Limb (tissue), 2 donors: ENCODE results near the gene ELL2.
A peak's percentile ranks its signal among the peaks of the same experiment; 100 is the strongest.
"Not testable (repeated sequence)": the region's sequence is repeated elsewhere in the genome, so short reads cannot be mapped to it uniquely, and the experiment has no call there.

ENCODE experiments used
- DNase-seq, 2 donors: peaks; one replicate each; pipeline ENCODE4 v3.0.0-alpha.2; 2016; ENCODE audit errors: extremely low spot score in 2 of 2

Gene ELL2

DNA sequence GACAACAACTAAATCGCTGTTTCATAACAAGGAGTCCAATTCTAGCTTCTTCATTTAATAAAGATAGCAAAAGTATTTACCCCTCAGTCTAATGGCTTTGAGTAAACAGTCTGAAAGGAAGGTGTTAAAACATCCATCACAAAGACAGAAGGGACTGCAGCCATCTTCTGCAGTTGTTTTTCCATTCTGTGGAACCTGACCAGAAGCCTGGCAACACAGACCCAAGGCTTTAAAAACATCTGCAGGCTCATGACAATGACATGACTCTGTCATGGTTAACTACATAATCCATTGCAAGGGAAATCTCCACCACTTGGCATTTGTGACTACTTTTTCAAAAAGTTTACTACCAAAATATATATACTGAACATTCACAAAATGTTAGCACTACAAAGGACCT is 51.9 kb downstream of the ELL2 start:
- DNase-seq = no peak

DNA sequence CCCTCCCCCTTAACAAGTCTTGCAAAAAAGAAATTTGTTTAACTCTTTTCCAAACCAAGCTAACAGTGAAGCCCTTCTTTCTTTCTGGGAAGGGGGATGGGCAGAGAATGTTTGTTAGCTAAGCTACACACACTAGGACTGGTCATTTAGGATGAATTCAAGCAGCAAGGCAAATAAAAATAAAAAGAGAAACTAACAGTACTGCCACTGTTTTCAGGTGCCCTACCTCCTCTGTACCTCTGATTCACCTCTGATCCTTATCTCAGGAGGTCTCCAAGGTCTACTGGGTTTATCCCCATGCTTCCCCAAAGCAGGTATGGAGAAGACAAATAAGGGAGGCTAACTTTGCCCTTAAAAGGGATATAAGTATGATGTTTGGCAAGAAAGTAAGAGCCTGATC is 52.9 kb downstream of the ELL2 start:
- no peak for DNase-seq

DNA sequence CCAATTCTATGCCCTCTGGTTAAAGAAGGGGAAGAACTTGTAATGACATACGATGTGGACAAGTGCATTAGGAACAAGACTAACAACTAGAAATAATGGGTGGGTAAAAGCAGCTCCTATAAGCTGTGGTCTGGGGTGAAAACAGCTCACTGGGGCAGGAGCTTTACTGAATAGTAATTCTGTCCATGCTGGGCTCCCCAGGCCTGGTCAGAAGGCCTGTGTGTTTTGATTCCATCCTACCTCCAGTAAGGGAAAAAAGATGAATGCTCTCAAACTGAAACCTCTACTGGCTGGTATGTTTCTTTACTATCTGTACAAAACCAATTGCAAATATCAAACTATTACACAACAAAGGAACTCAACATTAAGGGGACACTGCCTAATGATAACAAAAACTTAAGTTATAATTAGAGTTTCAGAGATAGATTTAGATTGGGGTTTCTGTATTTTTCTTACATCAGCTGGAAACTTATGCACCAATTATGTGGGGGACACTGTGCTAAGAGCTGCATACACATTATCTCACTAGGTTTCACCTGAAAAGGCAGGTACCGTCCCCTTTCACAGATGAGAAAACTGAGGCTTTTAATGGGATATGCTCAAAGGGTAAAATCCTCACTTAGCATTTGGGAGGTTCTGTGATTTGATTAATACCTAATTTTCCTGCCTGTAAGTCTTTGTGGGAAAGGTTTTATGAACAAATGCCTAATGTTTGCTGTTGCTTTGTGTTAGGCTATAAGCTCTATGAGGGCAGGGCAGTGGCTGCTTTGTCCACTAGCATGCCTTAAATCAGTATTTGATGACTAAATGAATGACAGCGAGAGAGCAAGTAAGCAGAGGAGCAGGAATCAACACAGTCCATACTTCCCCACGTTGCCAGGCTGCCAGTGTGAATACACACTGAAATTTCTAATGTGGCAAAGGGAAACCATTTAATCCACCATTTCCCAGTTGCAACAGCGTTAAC is 53.6 kb downstream of the ELL2 start:
- no peak for DNase-seq

DNA sequence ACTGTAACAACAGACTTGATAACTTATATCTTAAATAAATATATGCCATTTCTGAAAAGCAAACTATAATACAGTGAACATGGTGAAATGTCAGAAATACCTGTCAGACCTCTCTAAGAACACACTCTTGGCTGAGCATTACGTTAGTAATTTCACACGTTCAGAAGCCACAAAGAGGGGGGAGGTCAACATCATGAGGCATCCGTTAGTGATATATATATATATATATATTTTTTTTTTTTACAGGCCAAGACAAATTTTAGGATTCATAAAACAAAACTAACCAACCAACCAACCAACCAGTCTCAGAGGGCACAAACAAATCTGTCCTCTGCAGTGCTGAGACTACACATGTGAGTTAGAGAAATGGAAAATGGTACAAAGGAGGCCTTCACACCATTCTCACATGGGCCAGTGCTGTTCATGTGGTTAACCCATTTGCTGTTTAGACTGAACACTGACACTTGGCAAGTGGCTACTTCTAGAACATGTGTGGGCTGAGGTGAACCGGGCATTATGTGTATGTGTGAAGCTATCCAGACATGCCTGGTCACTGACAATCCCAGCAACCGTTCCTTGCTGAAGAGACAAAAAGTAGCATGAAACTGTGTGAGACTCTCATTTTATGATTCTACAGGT is 54.5 kb downstream of the ELL2 start:
- no peak for DNase-seq

DNA sequence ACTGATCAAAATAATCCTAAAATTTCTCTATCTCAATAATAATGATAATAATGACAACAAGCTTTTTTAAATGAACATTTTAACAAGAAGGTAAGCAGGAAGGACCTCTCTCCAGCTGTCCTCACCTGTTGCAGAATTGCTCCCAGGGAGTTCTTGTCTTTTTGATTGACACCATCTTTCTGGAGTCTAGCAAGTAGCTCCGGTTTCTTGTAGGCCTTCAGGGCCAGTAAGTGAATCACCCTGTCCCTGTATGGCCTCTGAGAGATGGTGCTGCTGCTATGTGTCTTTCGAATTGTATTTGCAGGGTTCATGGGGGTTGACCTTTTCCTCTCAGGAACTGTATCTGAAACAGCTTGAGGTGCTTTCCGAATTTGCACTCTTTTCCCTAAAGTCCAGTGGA is 55.3 kb downstream of the ELL2 start:
- DNase-seq = not testable (repeated sequence)

DNA sequence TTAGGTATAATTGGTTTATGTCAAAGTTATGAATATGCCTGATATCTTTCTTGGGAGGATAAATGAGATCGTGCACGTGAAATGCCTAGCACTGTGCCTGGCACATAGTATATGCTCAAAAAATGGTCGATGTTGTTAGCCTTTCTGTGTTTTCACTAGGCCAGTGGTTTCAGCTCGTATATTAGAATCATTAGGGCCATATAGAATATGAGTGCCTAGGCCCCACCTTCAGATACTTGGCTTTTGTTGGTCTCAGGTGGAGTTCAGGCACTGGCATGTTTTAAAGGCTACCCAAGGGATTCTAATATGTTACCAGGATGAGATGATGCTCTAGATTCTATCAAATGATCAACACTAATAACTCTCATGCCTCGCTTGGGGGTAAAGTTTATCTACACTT is 56.8 kb downstream of the ELL2 start:
- DNase-seq = no peak

DNA sequence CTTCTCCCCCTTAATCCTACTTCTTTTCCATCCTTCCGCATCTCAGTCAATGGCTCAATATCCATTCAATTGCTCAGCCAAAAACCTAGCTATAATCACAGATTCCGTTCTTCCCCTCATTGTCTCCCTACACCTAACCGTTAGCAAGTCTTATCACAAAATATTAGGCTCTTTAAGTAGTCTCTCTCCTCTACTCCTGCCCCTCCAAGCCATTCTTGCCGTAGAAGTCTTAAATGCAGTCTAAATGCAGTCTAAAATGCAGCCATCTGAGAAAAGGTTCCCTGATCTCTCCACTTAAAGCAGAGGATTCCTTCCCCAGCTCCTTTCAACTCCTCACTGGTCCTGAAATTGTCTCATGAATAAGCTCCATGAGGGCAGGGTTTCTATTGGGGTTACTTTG is 57.8 kb downstream of the ELL2 start:
- DNase-seq = no peak

DNA sequence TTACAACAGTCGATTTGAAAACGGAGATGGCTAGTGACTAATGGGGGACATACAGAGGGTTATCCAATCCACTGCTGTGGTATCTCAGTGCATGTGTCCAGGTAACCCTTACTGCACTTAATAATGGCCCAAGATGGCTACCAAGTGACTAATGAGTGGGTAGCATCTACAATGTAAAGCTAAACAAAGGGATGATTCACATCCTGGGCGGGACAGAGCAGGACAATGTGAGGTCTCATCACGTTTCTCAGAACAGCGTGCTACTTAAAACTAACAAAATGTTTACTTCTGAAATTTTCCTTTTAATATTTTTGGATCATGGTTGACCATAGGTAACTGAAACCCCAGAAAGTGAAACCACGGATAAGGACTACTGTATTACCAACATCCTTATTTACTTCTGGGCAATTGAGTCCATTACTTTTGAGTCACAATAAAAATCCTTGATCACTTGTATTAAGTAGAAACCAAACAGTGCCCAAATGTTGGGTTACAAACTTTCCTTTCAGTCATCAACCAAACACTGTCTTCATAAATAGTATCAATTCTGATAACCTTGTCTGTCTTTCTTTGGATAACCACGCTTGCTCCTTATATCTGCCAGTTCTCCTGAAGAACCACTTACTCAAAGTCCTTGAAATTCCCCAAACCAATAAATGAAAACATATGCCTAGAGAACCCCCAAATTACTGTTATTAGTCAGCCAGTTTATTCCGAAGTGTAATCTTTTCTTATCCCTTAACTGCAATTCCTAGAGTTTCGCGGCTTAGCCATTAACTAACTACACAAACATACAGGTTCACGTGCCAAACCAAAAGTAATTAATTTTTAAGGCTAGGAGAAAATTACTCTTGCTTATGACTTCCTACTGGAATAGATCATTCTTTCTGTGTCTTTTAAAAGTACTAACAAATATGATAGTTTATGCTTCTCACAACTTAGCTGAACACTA is 59.7 kb downstream of the ELL2 start:
- DNase-seq = no peak

DNA sequence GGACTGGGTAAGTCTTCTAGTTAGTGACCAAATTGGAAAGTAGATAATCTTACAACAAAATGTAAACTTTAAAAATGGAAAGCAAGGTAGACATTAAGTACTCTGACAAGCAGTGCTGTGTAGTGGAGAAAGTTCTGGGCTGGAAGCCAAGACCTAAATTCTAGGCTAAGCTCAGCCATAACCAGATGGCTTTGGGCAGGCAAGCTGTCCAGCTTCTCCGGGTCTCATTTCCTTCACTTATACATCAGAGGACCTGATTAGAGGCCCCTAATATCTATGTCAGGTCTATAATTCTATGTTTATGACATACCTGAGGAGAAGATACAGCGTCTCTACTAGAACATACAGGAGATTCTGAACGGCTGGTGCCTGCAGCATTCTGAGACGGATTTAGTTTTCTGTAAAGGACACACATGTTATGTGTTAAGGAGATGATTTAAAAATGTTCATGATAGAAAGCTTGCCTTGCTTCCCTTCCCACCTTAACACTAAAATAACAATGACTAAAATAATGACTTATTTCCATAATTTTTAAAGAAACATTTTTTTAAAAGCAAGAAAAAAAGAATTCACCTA is 61.2 kb downstream of the ELL2 start:
- peak in 1 of 2 donors; percentile 80 for DNase-seq

DNA sequence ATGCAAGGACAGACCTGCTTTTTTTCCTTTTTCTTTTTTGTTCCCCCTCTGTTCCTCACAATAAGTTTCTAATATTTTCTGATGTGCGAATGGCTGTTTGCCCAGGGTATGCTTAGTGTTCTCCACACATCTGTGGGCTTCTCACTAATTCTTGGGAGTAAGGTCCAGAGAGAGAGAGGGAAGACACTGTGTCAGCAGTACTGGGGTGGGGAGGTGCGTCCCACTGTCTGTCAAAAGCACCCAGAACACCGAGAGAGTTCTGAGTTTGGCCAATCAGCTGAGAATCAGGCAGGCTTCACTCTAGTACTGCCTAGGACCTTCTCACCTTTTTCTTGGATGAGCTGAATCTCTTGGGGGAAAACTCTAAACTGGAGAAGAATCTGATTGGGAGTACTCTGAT is 61.8 kb downstream of the ELL2 start:
- DNase-seq = no peak

DNA sequence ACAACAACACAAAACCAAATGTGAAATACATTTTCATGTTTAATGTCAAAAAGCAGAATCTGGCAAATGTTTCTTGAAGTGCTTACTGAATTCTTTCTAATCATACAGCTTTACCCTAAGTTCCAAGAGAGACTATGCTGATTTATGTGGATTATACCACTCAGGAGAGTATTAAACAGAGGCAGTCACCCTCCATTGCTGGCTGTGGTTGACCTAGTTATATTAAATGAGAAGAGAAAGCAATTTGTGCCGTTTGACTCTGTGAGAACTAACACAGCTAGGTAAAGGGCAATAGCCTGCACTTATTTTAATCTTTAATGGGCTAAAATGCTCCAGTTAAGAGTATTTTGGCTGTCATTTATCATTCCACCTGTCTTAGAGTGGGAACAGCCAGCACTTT is 62.6 kb downstream of the ELL2 start:
- no peak for DNase-seq

DNA sequence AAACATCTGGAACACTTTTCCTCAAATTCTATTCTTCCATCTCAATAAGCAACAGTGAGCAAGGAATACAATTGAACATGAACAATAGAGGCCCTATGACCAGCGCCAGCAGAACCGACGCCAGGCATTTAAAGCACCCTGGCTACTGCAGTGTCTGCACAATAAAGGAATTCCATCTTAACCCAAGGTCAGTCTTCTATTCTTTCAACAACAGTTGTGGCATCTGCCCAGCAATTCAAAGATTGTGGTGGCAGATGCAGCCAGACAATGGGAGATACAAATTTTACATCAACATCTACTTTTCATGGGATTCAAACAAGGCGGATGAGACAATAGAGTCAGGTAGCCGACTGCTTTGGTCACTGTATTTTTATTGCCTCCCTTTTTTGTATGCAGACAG is 65.9 kb downstream of the ELL2 start:
- no peak for DNase-seq

DNA sequence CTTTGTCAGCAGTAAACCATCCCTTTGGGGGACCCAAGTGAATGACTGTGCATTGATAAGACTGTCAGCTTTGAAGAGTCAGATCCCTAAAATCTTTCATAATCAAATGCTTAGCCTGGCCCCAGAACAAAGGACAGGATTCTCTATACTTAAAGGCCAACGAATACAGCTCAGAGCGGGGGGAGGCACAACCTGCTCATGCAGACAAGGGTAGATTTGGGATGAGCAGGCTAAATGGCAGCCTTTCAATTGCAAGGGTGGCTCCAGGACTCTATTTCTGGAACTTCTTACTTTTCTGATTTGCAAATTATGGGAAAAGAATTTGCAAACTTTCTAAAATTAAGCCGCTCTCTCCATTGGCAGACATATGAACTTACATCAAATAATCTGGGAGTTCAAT is 66.4 kb downstream of the ELL2 start:
- no peak for DNase-seq

DNA sequence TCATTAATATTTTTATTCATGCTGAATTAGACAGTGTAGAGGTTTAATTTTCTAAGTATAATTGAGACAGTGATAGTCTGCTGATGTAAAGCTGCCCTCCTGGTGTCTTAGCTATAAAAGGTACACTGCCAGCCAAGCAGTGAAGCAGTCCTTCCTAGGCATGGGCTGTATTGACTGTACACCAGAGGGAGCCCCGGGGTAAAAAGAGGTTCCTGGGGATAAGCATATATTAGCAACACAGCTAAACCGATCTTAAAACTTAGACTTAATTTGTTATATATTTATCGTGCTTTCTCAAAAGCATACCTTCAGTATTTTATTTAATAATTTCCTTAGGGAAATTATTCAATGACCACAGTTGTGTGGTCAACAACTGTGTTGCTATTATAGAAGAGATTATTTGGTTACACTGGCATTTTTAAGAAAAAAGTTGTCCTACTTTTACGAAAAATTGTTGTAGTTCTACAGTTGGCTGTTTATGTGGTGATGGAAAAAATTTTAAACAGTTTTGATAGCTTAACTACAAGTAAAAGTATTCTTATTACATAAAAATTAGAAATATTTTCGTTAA is 68.8 kb downstream of the ELL2 start:
- DNase-seq = no peak

DNA sequence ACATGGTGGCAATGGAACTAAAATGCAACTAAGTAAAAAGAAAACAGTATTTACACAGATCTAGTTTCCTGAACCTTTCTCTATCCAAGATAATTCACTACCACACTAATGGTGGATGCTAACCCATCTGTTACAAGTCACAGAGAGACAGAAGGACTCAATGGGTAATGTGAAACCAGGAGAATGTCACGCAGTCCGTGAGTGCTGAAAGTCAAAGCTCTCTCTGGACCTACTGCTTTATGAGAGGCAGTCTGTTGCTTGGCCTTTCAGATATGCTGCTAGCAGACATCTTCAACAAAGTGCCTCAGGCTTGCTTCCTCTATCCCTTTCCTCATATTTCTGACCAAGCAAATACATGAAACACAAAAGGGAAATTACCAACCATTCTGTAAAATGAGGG is 70.2 kb downstream of the ELL2 start:
- DNase-seq = no peak

DNA sequence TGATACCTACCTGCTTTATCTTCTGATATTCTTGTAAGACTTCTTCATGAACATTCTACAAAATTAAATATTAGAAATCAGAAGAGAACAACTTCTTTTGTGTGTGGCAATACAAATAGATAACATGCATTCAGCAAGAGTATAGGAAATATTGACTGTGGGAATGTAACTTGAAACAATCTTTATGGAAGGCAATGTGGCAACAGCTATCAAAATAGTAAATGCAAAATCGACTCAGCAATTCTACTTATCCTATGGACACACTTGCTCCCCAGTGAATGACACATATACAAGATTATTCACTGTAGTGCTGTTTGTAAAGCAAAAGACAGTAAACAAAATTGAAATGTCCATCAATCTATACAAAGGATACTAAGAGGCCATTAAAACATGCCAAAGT is 72.6 kb downstream of the ELL2 start:
- DNase-seq = no peak

DNA sequence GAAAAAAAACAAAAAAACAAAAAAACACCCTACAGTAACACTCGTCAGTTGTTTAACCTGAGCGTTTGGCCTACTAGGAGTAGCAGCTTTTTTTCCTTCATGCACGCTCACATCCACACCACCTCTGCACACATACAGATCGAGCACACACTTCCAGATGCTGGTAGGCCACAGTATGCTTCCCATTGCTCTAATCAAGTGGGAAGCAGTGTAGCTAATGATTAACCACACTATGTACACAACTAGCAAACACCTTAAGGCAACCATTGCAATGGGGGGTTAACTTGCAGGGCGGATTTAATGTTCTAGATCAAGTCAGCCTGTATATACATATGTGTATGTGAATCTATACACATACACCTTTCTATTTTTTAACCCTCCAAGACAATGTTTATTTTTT is 73.7 kb downstream of the ELL2 start:
- no peak for DNase-seq

DNA sequence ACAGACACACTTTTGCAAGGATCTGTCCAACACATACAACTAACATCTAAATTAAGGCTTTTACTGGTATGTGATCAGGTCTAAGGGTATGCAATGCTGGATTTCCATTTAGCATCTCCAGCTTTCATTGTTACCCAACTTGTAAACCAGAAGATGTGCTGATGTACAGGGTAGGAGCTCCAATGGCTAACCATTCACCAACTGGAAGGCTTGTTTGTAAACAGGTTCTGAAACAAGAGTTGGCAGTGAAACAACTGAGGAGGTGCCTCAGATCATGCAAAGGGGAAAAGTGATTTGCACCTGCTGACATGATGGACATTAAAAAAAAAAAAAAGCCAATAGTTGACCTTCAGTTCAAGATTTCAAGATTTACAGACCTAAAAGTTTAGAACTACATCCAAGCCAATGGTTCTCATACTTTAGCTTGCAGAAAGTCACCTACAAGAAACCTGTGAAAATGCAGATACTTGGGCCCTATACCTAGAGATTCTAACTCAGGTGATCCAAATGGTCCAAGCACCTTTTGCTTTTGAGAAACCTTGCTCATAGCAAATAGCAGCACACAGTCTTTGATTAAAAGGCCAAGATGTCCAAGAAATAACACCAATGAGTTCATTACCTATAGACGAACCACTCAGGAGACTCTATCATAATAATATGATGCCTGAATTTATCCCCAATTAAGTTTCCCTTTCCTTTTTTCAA is 75.2 kb downstream of the ELL2 start:
- DNase-seq = no peak

DNA sequence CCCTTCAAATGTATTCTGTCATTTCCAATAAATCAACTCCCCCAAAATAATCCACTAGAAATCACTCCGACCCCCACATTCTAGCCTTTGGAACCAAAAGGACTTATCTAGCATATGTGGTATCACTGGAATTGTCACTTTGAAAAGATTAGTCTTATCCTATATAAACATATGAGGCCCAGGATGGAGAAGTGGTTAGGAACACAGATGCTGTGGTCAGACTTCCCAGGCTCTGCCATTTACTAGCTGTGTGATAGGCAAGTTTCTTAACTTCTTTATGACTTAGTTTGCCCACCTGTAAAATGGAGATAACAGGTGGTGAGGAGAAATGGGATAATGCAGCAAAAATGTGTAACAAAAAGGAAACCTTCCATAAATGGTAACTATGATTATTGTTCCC is 77.1 kb downstream of the ELL2 start:
- DNase-seq = no peak

DNA sequence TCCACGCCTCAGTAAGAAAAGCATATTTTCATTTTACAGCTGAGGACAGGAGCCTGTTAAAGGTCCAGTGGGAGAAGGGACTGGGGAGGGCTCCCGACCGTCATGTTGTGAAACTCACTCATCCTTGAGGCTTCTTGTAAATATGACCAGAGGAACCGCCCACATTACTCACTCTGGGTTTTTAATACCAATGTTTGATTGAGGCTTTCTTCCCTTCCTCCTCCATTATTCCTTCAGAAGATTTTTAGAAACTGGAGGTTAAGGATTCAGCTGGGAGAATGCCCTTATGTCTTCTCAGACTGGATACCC is 77.7 kb downstream of the ELL2 start:
- DNase-seq = no peak
